Measurements from ENCODE around the gene TM4SF5. TPM values are rescaled to one million over a fixed set of nuclear protein-coding genes. Genes with fewer than 3 reads are reported as not detected.

The TM4SF5 gene
- total RNA-seq, 4 donors from 2014 or later, result not detected

DNA sequence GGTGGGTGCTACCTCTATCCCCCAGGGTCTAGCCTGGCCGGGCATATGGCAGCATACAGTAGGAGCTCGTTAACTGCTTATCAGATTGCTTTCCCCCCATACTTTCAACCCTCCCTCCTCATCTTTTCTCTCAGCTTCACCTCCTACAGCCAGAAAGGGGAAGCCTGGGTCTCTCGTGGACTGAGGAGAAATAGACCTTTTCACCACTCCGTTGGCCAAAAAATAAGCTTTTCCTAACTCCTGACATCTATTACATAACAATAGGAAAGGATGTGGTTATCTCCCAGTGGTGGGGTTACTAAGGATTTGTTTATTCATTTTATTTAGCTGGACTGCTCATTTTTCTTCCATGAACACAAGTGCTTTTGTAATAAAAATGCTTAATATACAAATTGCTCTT lies 23.0 kb upstream of the TM4SF5 start:
- Histone ChIP-seq H3K27me3 (peaks cover 0 to 7% of the 10 kb centered on the region in 2 donors), H3K4me1 (no peaks in the 10 kb centered on the region), H3K27ac (no peak overlapping the region), H3K4me3 (no peak overlapping the region), H3K9me3 (no peaks in the 10 kb centered on the region), H3K36me3 (no peaks in the 10 kb centered on the region)
- no peak for DNase-seq
- intact Hi-C loops (cut with DNase I; ENCODE audit: low total_unique reads), result no loop called here
- TF ChIP-seq, protein P1, sequence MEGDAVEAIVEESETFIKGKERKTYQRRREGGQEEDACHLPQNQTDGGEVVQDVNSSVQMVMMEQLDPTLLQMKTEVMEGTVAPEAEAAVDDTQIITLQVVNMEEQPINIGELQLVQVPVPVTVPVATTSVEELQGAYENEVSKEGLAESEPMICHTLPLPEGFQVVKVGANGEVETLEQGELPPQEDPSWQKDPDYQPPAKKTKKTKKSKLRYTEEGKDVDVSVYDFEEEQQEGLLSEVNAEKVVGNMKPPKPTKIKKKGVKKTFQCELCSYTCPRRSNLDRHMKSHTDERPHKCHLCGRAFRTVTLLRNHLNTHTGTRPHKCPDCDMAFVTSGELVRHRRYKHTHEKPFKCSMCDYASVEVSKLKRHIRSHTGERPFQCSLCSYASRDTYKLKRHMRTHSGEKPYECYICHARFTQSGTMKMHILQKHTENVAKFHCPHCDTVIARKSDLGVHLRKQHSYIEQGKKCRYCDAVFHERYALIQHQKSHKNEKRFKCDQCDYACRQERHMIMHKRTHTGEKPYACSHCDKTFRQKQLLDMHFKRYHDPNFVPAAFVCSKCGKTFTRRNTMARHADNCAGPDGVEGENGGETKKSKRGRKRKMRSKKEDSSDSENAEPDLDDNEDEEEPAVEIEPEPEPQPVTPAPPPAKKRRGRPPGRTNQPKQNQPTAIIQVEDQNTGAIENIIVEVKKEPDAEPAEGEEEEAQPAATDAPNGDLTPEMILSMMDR (IDR thresholded peaks at IDR 0.05), result no peak

DNA sequence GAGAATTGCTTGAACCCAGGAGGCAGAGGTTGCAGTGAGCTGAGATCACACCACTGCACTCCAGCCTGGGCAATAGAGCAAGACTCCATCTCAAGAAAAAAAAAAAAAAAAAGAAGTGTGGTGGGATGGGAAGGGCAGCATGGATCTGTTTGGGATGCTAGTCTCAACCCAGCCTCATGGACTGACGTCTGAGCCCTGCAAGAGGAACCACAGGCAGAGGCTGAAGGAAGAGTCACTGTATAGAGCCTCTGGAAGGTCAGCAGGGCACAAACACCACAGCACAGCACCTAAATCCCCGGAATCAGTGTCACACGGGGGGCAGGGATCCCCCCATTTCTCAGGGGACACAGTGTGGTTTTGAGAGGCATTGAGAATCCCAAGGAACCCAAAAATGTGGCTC lies 21.1 kb upstream of the TM4SF5 start:
- no peaks in the 10 kb centered on the region for H3K36me3 ChIP-seq
- no peak for DNase-seq
- TF ChIP-seq POLR2A (IDR thresholded peaks at IDR 0.05), result no peak
- TF ChIP-seq, protein P1 (IDR thresholded peaks at IDR 0.05), result no peak
- no peak overlapping the region for H3K27ac ChIP-seq
- H3K9me3 ChIP-seq, result no peaks in the 10 kb centered on the region
- H3K4me3 ChIP-seq, result no peak overlapping the region
- H3K27me3 ChIP-seq, result no peaks in the 10 kb centered on the region
- H3K4me1 ChIP-seq, result no peaks in the 10 kb centered on the region
- intact Hi-C loops (cut with DNase I; ENCODE audit: low total_unique reads), result no loop called here

- Histone ChIP-seq H3K9me3 (no peaks in the 10 kb centered on the region), H3K4me3 (no peak overlapping the region), H3K36me3 (no peaks in the 10 kb centered on the region), H3K27ac (no peak overlapping the region), H3K4me1 (no peaks in the 10 kb centered on the region), H3K27me3 (no peaks in the 10 kb centered on the region)
- intact Hi-C loops (cut with DNase I; ENCODE audit: low total_unique reads), result no loop called here
- no peak for DNase-seq
- TF ChIP-seq POLR2A (IDR thresholded peaks at IDR 0.05), result no peak
- TF ChIP-seq, protein P1 (IDR thresholded peaks at IDR 0.05), result no peak
Measured at GRCh38 chr17:4751932-4752331, 19.8 kb upstream of the TM4SF5 start.

DNA sequence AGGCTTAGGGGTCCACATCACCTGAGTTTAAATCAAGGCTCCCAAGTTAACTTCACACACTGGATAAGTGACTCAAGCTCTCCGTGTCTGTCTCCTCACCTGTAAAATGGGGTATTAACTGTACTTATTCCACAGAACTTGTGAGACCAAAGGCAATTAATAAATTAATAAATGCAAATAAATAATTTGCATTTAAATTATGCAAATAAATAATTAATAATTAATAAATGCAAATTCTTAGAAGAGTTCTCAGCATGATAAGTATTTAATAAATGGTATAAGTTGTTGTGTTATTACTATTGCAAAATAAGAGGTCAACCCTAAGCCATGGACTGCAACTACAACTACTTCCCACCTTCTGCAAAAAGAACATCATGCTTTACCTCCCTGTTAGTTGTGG lies 18.3 kb upstream of the TM4SF5 start:
- Histone ChIP-seq H3K9me3 (no peaks in the 10 kb centered on the region), H3K4me1 (no peaks in the 10 kb centered on the region), H3K36me3 (no peaks in the 10 kb centered on the region), H3K27me3 (no peaks in the 10 kb centered on the region), H3K27ac (no peak overlapping the region), H3K4me3 (no peak overlapping the region)
- intact Hi-C loops (cut with DNase I; ENCODE audit: low total_unique reads), result no loop called here
- no peak for DNase-seq
- no peak for TF ChIP-seq POLR2A (IDR thresholded peaks at IDR 0.05)
- TF ChIP-seq, protein P1 (IDR thresholded peaks at IDR 0.05), result no peak

- intact Hi-C loops (cut with DNase I; ENCODE audit: low total_unique reads), result no loop called here
- Histone ChIP-seq H3K4me3 (no peak overlapping the region), H3K36me3 (no peaks in the 10 kb centered on the region), H3K27ac (no peak overlapping the region), H3K27me3 (no peaks in the 10 kb centered on the region), H3K4me1 (no peaks in the 10 kb centered on the region), H3K9me3 (no peaks in the 10 kb centered on the region)
- TF ChIP-seq, protein P1 (IDR thresholded peaks at IDR 0.05), result no peak
- TF ChIP-seq POLR2A (IDR thresholded peaks at IDR 0.05), result no peak
- no peak for DNase-seq
Measured at GRCh38 chr17:4759776-4760236, 11.9 kb upstream of the TM4SF5 start.

All from uterus (tissue), 4 donors.